ENCODE measurements around the gene HHIPL1.

- TF ChIP-seq CTCF (IDR thresholded peaks at IDR 0.05) = no peak
- no peak for TF ChIP-seq POLR2A (IDR thresholded peaks at IDR 0.05)
- no peak for TF ChIP-seq POLR2AphosphoS5 (IDR thresholded peaks at IDR 0.05)
These were observed 49.0 kb downstream of the HHIPL1 start for GRCh38 chr14:99693918-99694317.

Data from breast epithelium (tissue), 3 donors.